Stimulated activated CD8-positive, alpha-beta memory T cell treated with anti-CD3 and anti-CD28 coated beads, Interleukin-7, amount 100 ng/mL, for 4 hours (primary cell): ENCODE measurements around the gene RNF113B.

Experiments
- DNase-seq, 2 donors: peaks; one replicate each; pipeline ENCODE4 v3.0.0-alpha.2; 2020; ENCODE audit warnings: low read depth in 2 of 2

The RNF113B gene

GRCh38 chr13:98176777-98177608, at the start of gene RNF113B:
Gene RNF113B, minus strand, starts transcription at chr13:98177269. Its CDS starts 33 bp downstream, at chr13:98177236.
- DNase-seq = no peak

GRCh38 chr13:98226496-98226895, 49.4 kb upstream of the RNF113B start:
- DNase-seq = no peak

GRCh38 chr13:98225036-98225940, 48.2 kb upstream of the RNF113B start:
- DNase-seq = no peak

GRCh38 chr13:98224557-98224956, 47.5 kb upstream of the RNF113B start:
- DNase-seq = no peak

- DNase-seq = no peak
Observed at GRCh38 chr13:98223741-98224140, 46.7 kb upstream of the RNF113B start.

GRCh38 chr13:98222816-98223215, 45.7 kb upstream of the RNF113B start:
- no peak for DNase-seq

GRCh38 chr13:98222081-98222554, 45.0 kb upstream of the RNF113B start:
- DNase-seq = no peak

GRCh38 chr13:98221234-98221633, 44.2 kb upstream of the RNF113B start:
- no peak for DNase-seq

- DNase-seq = no peak
Observed at GRCh38 chr13:98220271-98220791, 43.3 kb upstream of the RNF113B start.

GRCh38 chr13:98219685-98220084, 42.6 kb upstream of the RNF113B start:
- DNase-seq = no peak

GRCh38 chr13:98217597-98217996, 40.5 kb upstream of the RNF113B start:
- DNase-seq = no peak

GRCh38 chr13:98216711-98217285, 39.7 kb upstream of the RNF113B start:
- no peak for DNase-seq

- no peak for DNase-seq
Observed at GRCh38 chr13:98216135-98216565, 39.1 kb upstream of the RNF113B start.

GRCh38 chr13:98215508-98215907, 38.4 kb upstream of the RNF113B start:
- no peak for DNase-seq

- DNase-seq = no peak
Observed at GRCh38 chr13:98214707-98215106, 37.6 kb upstream of the RNF113B start.

- no peak for DNase-seq
Observed at GRCh38 chr13:98214008-98214643, 37.1 kb upstream of the RNF113B start.

- DNase-seq = no peak
Observed at GRCh38 chr13:98213354-98213753, 36.3 kb upstream of the RNF113B start.

- no peak for DNase-seq
Observed at GRCh38 chr13:98212763-98213162, 35.7 kb upstream of the RNF113B start.

- no peak for DNase-seq
Observed at GRCh38 chr13:98208606-98209005, 31.5 kb upstream of the RNF113B start.

- DNase-seq = no peak
Observed at GRCh38 chr13:98207416-98207815, 30.3 kb upstream of the RNF113B start.

- no peak for DNase-seq
Observed at GRCh38 chr13:98206946-98207345, 29.9 kb upstream of the RNF113B start.
